Inflammatory macrophage (primary cell): ENCODE data around the gene KLRC4.
"Not testable (repeated sequence)": the region's sequence is repeated elsewhere in the genome, so short reads cannot be mapped to it uniquely, and the experiment has no call there.

ENCODE experiments used
- DNase-seq, 2 donors: peaks; one replicate each; pipeline ENCODE4 v3.0.0-alpha.2; 2020 to 2022
- total RNA-seq, 18 experiments: gene quantifications; one replicate each; lab custom pipeline; 2026; ENCODE audit warnings: mixed read lengths in 6 of 18, inconsistent platforms in 2 of 18; lab: John Stamatoyannopoulos, UW

The KLRC4 gene
- 0 to 0.06 (median 0) reads per million in 18 experiments for total RNA-seq

GRCh38 chr12:10409392-10409791 is at the start of gene KLRC4:
Gene KLRC4 (minus strand): TSS chr12:10409757. CDS start chr12:10409575, 182 bp downstream.
- peak in 1 of 2 donors; percentile 18 for DNase-seq

GRCh38 chr12:10457760-10458159 is 48.2 kb upstream of the KLRC4 start:
- no peak for DNase-seq

- no peak for DNase-seq
These were observed 47.3 kb upstream of the KLRC4 start for GRCh38 chr12:10456856-10457255.

GRCh38 chr12:10455766-10456165 is 46.2 kb upstream of the KLRC4 start:
- no peak for DNase-seq

- DNase-seq, result no peak
These were observed 45.0 kb upstream of the KLRC4 start for GRCh38 chr12:10454531-10454930.

GRCh38 chr12:10453156-10453555 is 43.6 kb upstream of the KLRC4 start, which contains the start of gene KLRC1:
Gene KLRC1 (minus strand): TSS chr12:10453377. CDS start chr12:10451156, 2,221 bp downstream.
- no peak for DNase-seq

- peak in 1 of 2 donors; percentile 6 for DNase-seq
These were observed 38.7 kb upstream of the KLRC4 start for GRCh38 chr12:10448236-10448635.

GRCh38 chr12:10446052-10446451 is 36.5 kb upstream of the KLRC4 start:
- not testable (repeated sequence) for DNase-seq

- not testable (repeated sequence) for DNase-seq
These were observed 31.6 kb upstream of the KLRC4 start for GRCh38 chr12:10441144-10441543.

GRCh38 chr12:10439608-10440274 is 30.2 kb upstream of the KLRC4 start:
- DNase-seq, result not testable (repeated sequence)

- DNase-seq, result not testable (repeated sequence)
These were observed 28.0 kb upstream of the KLRC4 start for GRCh38 chr12:10437601-10438000.

GRCh38 chr12:10435816-10436215 is 26.3 kb upstream of the KLRC4 start, which contains the start of gene KLRC2:
Gene KLRC2 (minus strand): TSS chr12:10436010. CDS start chr12:10435986, 24 bp downstream.
- not testable (repeated sequence) for DNase-seq

GRCh38 chr12:10430623-10431022 is 21.1 kb upstream of the KLRC4 start:
- DNase-seq, result not testable (repeated sequence)

GRCh38 chr12:10425938-10426337 is 16.4 kb upstream of the KLRC4 start:
- DNase-seq, result not testable (repeated sequence)

GRCh38 chr12:10424260-10424899 is 14.8 kb upstream of the KLRC4 start:
- not testable (repeated sequence) for DNase-seq

GRCh38 chr12:10422159-10422558 is 12.6 kb upstream of the KLRC4 start:
- DNase-seq, result not testable (repeated sequence)

- DNase-seq, result not testable (repeated sequence)
These were observed 10.8 kb upstream of the KLRC4 start, which contains the start of gene KLRC3 for GRCh38 chr12:10420334-10420733. Gene KLRC3 (minus strand): TSS chr12:10420595. CDS start chr12:10420550, 45 bp downstream.

GRCh38 chr12:10408842-10409241 is 715 bp downstream of the KLRC4 start:
- no peak for DNase-seq

- DNase-seq, result peak; percentile 59 to 76
These were observed 2.8 kb downstream of the KLRC4 start for GRCh38 chr12:10406725-10407124.

- no peak for DNase-seq
These were observed 4.3 kb downstream of the KLRC4 start for GRCh38 chr12:10405294-10405693.

GRCh38 chr12:10404798-10405197 is 4.8 kb downstream of the KLRC4 start:
- no peak for DNase-seq

- no peak for DNase-seq
These were observed 8.7 kb downstream of the KLRC4 start for GRCh38 chr12:10400829-10401228.

- no peak for DNase-seq
These were observed 11.4 kb downstream of the KLRC4 start for GRCh38 chr12:10398168-10398567.

GRCh38 chr12:10397296-10397695 is 12.3 kb downstream of the KLRC4 start:
- no peak for DNase-seq
